Kidney (tissue), 14 donors: ENCODE data around the gene ABCC11. TPM values are rescaled to one million over a fixed set of nuclear protein-coding genes. Genes with fewer than 3 reads are reported as not detected.

Experiments
- DNase-seq, 5 donors: peaks; one replicate each; pipeline ENCODE4 v3.0.0-alpha.2; 2013 to 2020
- FAIRE-seq: peaks from 2 replicates; lab custom pipeline; 2012; peaks lifted over from hg19 to GRCh38; lab: Jason Lieb, UNC
- H3K27ac ChIP-seq, 2 donors: one replicate each; pipeline ENCODE4 v1.7.0; 2013; ENCODE audit warnings: low read depth in 2 of 2, low read length in 2 of 2, inconsistent platforms in 1 of 2
- H3K27me3 ChIP-seq: one replicate; pipeline ENCODE4 v1.7.1; 2013; ENCODE audit warnings: low read length, inconsistent platforms; ENCODE audit not compliant: control insufficient read depth, insufficient read depth
- H3K36me3 ChIP-seq, 3 donors: one replicate each; pipeline versions ENCODE4 v1.7.0 to v1.7.1; 2013; ENCODE audit warnings: low read length in 3 of 3, control low read depth in 1 of 3, inconsistent platforms in 1 of 3; ENCODE audit not compliant: insufficient read depth in 3 of 3, control insufficient read depth in 2 of 3
- H3K4me1 ChIP-seq, 3 donors: one replicate each; pipeline versions ENCODE4 v1.7.0 to v1.7.1; 2013; ENCODE audit warnings: low read length in 3 of 3, inconsistent platforms in 1 of 3, low read depth in 1 of 3; ENCODE audit not compliant: control insufficient read depth in 2 of 3, insufficient read depth in 2 of 3
- H3K4me3 ChIP-seq, 3 donors: one replicate each; pipeline versions ENCODE4 v1.7.0 to v1.8.1; 2013; ENCODE audit warnings: low read length in 3 of 3, control low read depth in 1 of 3, inconsistent platforms in 1 of 3
- H3K9ac ChIP-seq, 3 donors: one replicate each; pipeline versions ENCODE4 v1.7.0 to v1.7.1; 2013; ENCODE audit warnings: low read length in 3 of 3, control low read depth in 1 of 3, inconsistent platforms in 1 of 3
- H3K9me3 ChIP-seq, 3 donors: one replicate each; pipeline versions ENCODE4 v1.7.0 to v1.7.1; 2013; ENCODE audit warnings: low read length in 3 of 3, control low read depth in 1 of 3, inconsistent platforms in 1 of 3; ENCODE audit not compliant: control insufficient read depth in 2 of 3, insufficient read depth in 1 of 3
- intact Hi-C: fragments of 100-400 bp; cut with DNase I; formaldehyde crosslinking; loops from one replicate; pipeline ENCODE4 v1.11.1; 2022
- polyA plus RNA-seq: library from polyadenylated mRNA; stranded (reverse); fragments of 350-450 nt; fragmentation: Illumina TruSeq; extraction: RNeasy Lipid Tissue Mini Kit (QIAGEN cat#74804); gene quantifications from one replicate; pipeline ENCODE4 v1.2.3, GENCODE V29; 2014; ENCODE audit warnings: low read depth, low replicate concordance; ENCODE audit not compliant: insufficient read depth
- total RNA-seq: library from RNA; stranded (reverse); fragmentation: NEBNext Ultra II Directional; extraction: Animal tissue kit (Norgen Biotek cat#: 25700); gene quantifications from one replicate; pipeline ENCODE4 v1.2.1, GENCODE V29; 2021
- TF ChIP-seq, protein P1 (sequence below): IDR thresholded peaks from 3 replicates; pipeline ENCODE4 v1.5.1; 2012; ENCODE audit warnings: mild to moderate bottlenecking, moderate library complexity, borderline replicate concordance; ENCODE audit not compliant: insufficient read depth; ENCODE audit errors: extremely low read depth
- donor health status: control.
- donor health status: control.
- donor health status: control.
- donor health status: control.
- donor health status: control.
- donor health status: DM: yes; HTN: yes; CAD: no.
- donor health status: Normal renal cell carcinoma (clear cell type).

The ABCC11 gene
- total and polyA plus RNA-seq, 2 donors from 2014 or later, result 0.09 TPM; not detected in 1

DNA sequence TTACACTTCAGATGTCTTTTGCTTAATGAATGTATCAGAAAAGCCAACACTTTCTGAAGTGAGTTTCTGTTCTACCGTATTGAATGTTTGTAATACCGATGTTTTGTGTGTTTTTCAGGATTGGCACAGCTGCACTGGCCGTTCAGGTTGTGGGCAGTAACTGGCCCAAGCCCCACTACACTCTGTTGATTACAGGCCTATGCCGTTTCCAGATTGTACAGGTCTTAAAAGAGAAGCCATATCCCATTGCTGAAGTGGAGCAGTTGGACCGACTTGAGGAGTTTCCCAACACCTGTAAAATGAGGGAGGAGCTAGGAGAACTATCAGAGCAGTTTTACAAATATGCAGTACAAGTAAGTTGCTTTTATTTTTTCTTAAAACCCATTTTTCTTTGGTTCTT lies 4.7 kb upstream of the ABCC11 start:
- FAIRE-seq (no peak), DNase-seq (no peak)
- Histone ChIP-seq H3K9me3 (no peaks in the 10 kb centered on the region), H3K9ac (no peak overlapping the region), H3K4me3 (no peak overlapping the region), H3K36me3 (peaks cover 0 to 4% (median 3%) of the 10 kb centered on the region in 3 donors), H3K27ac (no peak overlapping the region), H3K4me1 (peaks cover 0 to 8% (median 0%) of the 10 kb centered on the region in 3 donors), H3K27me3 (no peaks in the 10 kb centered on the region)
- intact Hi-C loops, result no loop called here
- TF ChIP-seq, protein P1, sequence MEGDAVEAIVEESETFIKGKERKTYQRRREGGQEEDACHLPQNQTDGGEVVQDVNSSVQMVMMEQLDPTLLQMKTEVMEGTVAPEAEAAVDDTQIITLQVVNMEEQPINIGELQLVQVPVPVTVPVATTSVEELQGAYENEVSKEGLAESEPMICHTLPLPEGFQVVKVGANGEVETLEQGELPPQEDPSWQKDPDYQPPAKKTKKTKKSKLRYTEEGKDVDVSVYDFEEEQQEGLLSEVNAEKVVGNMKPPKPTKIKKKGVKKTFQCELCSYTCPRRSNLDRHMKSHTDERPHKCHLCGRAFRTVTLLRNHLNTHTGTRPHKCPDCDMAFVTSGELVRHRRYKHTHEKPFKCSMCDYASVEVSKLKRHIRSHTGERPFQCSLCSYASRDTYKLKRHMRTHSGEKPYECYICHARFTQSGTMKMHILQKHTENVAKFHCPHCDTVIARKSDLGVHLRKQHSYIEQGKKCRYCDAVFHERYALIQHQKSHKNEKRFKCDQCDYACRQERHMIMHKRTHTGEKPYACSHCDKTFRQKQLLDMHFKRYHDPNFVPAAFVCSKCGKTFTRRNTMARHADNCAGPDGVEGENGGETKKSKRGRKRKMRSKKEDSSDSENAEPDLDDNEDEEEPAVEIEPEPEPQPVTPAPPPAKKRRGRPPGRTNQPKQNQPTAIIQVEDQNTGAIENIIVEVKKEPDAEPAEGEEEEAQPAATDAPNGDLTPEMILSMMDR, result no peak

DNA sequence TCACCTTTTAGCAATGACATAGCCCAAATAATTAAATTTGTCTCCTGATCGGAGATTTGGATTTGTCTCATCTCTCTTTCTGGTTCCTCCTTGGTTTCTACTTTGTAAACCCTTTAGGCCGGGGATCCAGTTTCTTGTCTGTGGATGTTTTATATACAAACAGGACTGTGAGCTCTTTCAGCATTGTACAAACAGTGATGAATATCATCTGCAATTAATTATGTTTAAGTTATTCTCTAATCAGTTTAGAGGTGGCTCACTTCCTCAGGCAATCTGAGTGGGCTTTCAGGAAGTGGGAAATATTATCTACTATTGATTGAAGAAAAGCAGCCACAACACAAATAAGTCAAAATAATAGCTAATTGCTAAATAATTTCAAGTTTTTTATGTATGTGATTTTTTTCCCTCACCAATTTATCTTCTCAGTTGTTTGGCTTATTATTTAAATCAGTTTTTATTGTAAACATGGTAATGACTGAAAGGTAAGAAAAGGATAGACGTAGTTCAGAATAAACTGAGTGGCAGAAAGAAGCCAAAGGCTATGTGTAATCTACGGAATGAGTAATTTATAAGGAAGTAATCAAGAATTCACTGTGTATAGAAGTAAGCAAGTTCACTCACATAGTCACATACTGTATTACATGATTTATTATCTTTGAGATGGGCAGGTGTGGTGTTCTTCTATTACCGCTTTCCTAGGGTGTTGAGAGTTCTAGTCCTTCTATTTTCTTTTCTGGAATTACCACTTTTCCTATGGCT lies 3.4 kb upstream of the ABCC11 start:
- intact Hi-C loops, result no loop called here
- Histone ChIP-seq H3K9me3 (no peaks in the 10 kb centered on the region), H3K4me1 (peaks cover 0 to 14% (median 0%) of the 10 kb centered on the region in 3 donors), H3K4me3 (no peak overlapping the region), H3K27ac (no peak overlapping the region), H3K36me3 (peaks cover 0 to 4% (median 3%) of the 10 kb centered on the region in 3 donors), H3K9ac (no peak overlapping the region), H3K27me3 (no peaks in the 10 kb centered on the region)
- TF ChIP-seq, protein P1, result no peak
- DNase-seq (no peak), FAIRE-seq (peak; percentile 35)

DNA sequence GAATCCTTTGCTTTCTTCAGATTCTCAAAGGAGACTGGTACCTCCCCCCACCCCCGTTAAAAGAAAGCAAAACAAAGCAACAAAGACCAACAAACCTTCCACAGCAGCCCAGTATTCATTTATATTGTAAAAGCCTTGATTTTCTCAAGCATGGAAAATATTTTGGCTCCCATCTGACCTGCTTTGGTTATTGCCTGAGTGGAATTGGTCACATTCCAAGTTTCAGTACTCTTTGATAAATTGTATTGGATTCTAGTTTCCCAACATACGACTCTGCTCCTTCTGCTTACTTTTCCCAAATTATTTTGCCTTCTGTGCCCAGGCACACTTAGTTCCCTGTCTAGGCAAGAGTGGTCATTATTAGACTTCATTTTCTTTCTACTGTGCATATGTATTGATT lies 1.3 kb downstream of the ABCC11 start:
- DNase-seq, result no peak
- peak overlapping the region in 1 of 3 donors; percentile 35 for H3K9ac ChIP-seq
- intact Hi-C loops, result no loop called here

More for the DNA sequence above, 1.3 kb downstream of the ABCC11 start:
- Histone ChIP-seq H3K9me3 (no peaks in the 10 kb centered on the region), H3K4me3 (peak overlapping the region in 1 of 3 donors; percentile 4), H3K27me3 (no peaks in the 10 kb centered on the region), H3K36me3 (peaks cover 0 to 2% (median 0%) of the 10 kb centered on the region in 3 donors), H3K4me1 (peaks cover 0 to 17% (median 0%) of the 10 kb centered on the region in 3 donors), H3K27ac (peak overlapping the region in 1 of 2 donors; percentile 7)
- no peak for FAIRE-seq
- TF ChIP-seq, protein P1, result no peak
